Activated T-cell treated with anti-CD3 and anti-CD28 coated beads, Interleukin-2, amount 50 U/mL, for 24 hours (primary cell): ENCODE data around the gene DONSON.

Source experiments
- DNase-seq: peaks from one replicate; pipeline ENCODE4 v3.0.0-alpha.2; 2020
- H3K27ac Mint-ChIP-seq: 2 replicates; pipeline ENCODE4 v1.8.0; 2020; ENCODE audit warnings: mild to moderate bottlenecking, mixed read lengths
- H3K27me3 Mint-ChIP-seq: 2 replicates; pipeline ENCODE4 v1.8.0; 2020; ENCODE audit warnings: mixed read lengths
- H3K36me3 Mint-ChIP-seq: 2 replicates; pipeline ENCODE4 v1.8.0; 2020; ENCODE audit warnings: low read depth, mixed read lengths
- H3K4me1 Mint-ChIP-seq: 2 replicates; pipeline ENCODE4 v1.8.0; 2020; ENCODE audit warnings: low read depth, mixed read lengths
- H3K4me3 Mint-ChIP-seq: 2 replicates; pipeline ENCODE4 v1.8.0; 2020; ENCODE audit warnings: mild to moderate bottlenecking, moderate library complexity, mixed read lengths
- H3K9me3 Mint-ChIP-seq: 2 replicates; pipeline ENCODE4 v1.8.0; 2020; ENCODE audit warnings: mixed read lengths

The DONSON gene

DNA sequence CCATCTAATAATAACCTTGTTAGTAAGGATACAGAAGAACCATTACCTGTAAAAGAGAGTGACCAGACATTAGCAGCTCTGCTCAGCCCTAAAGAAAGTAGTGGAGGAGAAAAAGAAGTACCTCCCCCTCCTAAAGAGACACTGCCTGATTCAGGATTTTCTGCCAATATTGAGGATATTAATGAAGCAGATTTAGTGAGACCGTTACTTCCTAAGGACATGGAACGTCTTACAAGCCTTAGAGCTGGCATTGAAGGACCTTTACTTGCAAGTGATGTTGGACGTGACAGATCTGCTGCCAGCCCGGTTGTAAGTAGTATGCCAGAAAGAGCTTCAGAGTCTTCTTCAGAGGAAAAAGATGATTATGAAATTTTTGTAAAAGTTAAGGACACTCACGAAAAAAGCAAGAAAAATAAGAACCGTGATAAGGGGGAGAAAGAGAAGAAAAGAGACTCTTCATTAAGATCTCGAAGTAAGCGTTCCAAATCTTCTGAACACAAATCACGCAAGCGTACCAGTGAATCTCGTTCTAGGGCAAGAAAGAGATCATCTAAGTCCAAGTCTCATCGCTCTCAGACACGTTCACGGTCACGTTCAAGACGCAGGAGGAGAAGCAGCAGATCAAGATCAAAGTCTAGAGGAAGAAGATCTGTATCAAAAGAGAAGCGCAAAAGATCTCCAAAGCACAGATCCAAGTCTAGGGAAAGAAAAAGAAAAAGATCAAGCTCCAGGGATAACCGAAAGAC is 34.1 kb downstream of the DONSON start:
- DNase-seq = no peak
- no peaks in the 10 kb centered on the region for H3K9me3 Mint-ChIP-seq
- H3K4me1 Mint-ChIP-seq = peaks cover 68% of the 10 kb centered on the region
- H3K4me3 Mint-ChIP-seq = peak overlapping the region; percentile 58
- H3K27me3 Mint-ChIP-seq = no peaks in the 10 kb centered on the region
- H3K27ac Mint-ChIP-seq = peak overlapping the region; percentile 76
- peaks cover 97% of the 10 kb centered on the region for H3K36me3 Mint-ChIP-seq

DNA sequence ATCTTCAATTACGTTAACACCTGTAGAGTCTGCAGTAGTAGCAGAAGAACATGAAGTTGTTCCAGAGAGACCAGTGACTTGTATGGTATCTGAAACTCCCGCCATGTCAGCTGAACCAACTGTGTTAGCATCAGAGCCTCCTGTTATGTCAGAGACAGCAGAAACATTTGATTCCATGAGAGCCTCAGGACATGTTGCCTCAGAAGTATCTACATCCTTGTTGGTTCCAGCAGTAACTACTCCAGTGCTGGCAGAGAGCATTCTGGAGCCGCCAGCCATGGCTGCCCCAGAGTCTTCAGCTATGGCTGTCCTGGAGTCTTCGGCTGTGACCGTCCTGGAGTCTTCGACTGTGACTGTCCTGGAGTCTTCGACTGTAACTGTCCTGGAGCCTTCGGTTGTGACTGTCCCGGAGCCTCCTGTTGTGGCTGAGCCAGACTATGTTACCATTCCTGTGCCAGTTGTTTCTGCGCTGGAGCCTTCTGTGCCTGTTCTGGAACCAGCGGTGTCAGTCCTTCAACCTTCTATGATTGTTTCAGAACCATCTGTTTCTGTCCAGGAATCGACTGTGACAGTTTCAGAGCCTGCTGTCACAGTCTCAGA is 35.4 kb downstream of the DONSON start:
- Mint-ChIP-seq H3K4me1 (peaks cover 65% of the 10 kb centered on the region), H3K27me3 (no peaks in the 10 kb centered on the region), H3K4me3 (no peak overlapping the region), H3K27ac (peak overlapping the region; percentile 67), H3K9me3 (no peaks in the 10 kb centered on the region), H3K36me3 (peaks cover 97% of the 10 kb centered on the region)
- no peak for DNase-seq

DNA sequence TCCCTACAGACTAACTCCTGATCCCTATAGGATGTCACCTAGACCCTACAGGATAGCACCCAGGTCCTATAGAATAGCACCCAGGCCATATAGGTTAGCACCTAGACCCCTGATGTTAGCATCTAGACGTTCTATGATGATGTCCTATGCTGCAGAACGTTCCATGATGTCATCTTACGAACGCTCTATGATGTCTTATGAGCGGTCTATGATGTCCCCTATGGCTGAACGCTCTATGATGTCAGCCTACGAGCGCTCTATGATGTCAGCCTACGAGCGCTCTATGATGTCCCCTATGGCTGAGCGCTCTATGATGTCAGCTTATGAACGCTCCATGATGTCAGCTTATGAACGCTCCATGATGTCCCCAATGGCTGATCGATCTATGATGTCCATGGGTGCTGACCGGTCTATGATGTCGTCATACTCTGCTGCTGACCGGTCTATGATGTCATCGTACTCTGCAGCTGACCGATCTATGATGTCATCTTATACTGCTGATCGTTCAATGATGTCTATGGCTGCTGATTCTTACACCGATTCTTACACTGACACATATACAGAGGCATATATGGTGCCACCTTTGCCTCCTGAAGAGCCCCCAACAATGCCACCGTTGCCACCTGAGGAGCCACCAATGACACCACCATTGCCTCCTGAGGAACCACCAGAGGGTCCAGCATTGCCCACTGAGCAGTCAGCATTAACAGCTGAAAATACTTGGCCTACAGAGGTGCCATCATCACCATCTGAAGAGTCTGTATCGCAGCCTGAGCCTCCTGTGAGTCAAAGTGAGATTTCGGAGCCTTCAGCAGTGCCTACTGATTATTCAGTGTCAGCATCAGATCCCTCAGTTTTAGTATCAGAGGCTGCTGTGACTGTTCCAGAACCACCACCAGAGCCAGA is 36.1 kb downstream of the DONSON start:
- peaks cover 96% of the 10 kb centered on the region for H3K36me3 Mint-ChIP-seq
- H3K27ac Mint-ChIP-seq = peak overlapping the region; percentile 67
- H3K27me3 Mint-ChIP-seq = no peaks in the 10 kb centered on the region
- peaks cover 62% of the 10 kb centered on the region for H3K4me1 Mint-ChIP-seq
- no peaks in the 10 kb centered on the region for H3K9me3 Mint-ChIP-seq
- DNase-seq = no peak
- no peak overlapping the region for H3K4me3 Mint-ChIP-seq

DNA sequence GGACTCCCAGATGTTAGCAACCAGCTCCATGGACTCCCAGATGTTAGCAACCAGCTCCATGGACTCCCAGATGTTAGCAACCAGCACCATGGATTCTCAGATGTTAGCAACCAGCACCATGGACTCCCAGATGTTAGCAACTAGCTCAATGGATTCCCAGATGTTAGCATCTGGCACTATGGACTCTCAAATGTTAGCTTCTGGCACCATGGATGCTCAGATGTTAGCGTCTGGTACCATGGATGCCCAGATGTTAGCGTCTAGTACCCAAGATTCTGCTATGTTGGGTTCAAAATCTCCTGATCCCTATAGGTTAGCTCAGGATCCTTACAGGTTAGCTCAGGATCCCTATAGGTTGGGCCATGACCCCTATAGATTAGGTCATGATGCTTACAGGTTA is 36.8 kb downstream of the DONSON start:
- Mint-ChIP-seq H3K27ac (no peak overlapping the region), H3K4me1 (peaks cover 61% of the 10 kb centered on the region), H3K27me3 (no peaks in the 10 kb centered on the region), H3K4me3 (no peak overlapping the region), H3K9me3 (no peaks in the 10 kb centered on the region), H3K36me3 (peaks cover 96% of the 10 kb centered on the region)
- DNase-seq = no peak

DNA sequence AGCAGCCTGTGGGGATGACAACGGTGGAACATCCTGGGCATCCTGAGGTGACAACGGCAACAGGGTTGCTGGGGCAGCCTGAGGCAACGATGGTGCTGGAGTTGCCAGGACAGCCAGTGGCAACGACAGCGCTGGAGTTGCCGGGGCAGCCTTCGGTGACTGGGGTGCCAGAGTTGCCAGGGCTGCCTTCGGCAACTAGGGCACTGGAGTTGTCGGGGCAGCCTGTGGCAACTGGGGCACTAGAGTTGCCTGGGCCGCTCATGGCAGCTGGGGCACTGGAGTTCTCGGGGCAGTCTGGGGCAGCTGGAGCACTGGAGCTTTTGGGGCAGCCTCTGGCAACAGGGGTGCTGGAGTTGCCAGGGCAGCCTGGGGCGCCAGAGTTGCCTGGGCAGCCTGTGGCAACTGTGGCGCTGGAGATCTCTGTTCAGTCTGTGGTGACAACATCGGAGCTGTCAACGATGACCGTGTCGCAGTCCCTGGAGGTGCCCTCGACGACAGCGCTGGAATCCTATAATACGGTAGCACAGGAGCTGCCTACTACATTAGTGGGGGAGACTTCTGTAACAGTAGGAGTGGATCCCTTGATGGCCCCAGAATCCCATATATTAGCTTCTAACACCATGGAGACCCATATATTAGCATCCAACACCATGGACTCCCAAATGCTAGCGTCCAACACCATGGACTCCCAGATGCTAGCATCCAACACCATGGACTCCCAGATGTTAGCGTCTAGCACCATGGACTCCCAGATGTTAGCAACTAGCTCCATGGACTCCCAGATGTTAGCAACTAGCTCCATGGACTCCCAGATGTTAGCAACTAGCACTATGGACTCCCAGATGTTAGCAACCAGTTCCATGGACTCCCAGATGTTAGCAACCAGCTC is 37.5 kb downstream of the DONSON start:
- Mint-ChIP-seq H3K36me3 (peaks cover 94% of the 10 kb centered on the region), H3K4me3 (no peak overlapping the region), H3K27ac (peak overlapping the region; percentile 55)

DNA sequence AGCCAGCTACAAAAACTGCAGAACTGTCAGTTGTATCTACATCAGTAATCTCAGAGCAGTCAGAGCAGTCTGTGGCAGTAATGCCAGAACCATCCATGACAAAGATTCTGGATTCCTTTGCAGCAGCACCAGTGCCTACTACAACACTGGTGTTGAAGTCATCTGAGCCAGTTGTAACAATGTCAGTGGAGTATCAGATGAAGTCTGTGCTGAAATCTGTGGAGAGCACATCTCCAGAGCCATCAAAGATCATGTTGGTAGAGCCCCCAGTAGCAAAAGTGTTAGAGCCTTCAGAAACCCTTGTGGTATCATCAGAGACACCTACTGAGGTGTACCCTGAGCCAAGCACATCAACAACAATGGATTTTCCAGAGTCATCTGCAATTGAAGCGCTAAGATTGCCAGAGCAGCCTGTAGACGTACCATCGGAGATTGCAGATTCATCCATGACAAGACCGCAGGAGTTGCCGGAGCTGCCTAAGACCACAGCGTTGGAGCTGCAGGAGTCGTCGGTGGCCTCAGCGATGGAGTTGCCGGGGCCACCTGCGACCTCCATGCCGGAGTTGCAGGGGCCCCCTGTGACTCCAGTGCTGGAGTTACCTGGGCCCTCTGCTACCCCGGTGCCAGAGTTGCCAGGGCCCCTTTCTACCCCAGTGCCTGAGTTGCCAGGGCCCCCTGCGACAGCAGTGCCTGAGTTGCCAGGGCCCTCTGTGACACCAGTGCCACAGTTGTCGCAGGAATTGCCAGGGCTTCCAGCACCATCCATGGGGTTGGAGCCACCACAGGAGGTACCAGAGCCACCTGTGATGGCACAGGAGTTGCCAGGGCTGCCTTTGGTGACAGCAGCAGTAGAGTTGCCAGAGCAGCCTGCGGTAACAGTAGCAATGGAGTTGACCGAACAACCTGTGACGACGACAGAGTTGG is 38.4 kb downstream of the DONSON start:
- Mint-ChIP-seq H3K27ac (peak overlapping the region; percentile 22), H3K9me3 (no peaks in the 10 kb centered on the region), H3K4me3 (no peak overlapping the region), H3K36me3 (peaks cover 92% of the 10 kb centered on the region), H3K27me3 (no peaks in the 10 kb centered on the region), H3K4me1 (peaks cover 57% of the 10 kb centered on the region)
- DNase-seq = no peak

More for the DNA sequence above, 37.5 kb downstream of the DONSON start:
- Mint-ChIP-seq H3K9me3 (no peaks in the 10 kb centered on the region), H3K27me3 (no peaks in the 10 kb centered on the region), H3K4me1 (peaks cover 58% of the 10 kb centered on the region)
- DNase-seq = no peak

DNA sequence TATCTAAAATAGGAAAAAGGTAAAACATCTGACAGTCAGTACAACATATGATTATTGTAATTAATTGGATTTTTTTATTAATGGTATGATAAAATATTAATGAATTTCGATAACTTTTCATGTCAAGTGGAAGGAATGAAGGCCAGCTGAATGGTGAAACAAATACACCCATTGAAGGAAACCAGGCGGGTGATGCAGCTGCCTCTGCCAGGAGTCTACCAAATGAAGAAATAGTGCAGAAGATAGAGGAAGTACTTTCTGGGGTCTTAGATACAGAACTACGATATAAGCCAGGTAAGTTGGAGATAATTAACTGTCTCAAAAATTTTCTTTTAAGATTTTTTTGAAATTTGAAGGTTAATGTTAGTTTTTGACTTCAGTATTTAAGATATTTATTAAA is 42.4 kb downstream of the DONSON start:
- no peak for DNase-seq
- Mint-ChIP-seq H3K4me3 (peak overlapping the region; percentile 96), H3K27ac (peak overlapping the region; percentile 84), H3K36me3 (peaks cover 90% of the 10 kb centered on the region), H3K27me3 (no peaks in the 10 kb centered on the region), H3K4me1 (peaks cover 32% of the 10 kb centered on the region), H3K9me3 (no peaks in the 10 kb centered on the region)

DNA sequence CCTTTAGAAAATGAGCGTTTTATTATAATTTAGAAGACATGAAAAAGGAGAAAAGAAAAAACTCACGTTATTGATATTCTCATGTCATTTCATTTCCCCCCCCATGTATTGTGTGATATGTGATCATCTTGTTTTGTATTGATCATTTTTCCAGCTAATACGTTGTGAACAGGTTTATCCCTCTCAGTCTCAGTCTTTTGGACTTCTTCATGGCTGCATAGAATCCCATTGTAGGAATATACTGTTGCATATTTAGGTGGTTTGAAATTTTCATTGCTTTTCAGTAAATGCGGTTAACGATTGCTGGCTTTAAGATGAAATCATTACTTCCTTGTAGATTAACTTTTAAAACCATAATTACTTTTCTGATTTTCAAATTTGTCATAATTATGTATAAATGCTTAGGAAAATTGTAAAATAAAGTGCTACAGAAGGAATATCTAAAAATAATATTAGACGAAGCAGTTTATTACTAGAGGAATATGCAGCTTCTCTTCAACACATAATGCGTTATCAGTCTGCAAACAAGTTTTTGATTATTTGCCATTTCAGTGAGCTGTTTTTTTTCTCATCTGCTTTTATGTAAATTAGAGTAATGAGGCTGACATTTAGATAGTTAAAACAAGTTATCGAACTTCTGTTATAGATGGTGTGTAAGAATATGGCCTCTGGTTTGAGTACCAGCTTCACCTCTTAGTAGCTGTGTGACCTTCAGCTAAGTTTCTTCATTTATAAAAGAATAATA is 43.9 kb downstream of the DONSON start:
- peaks cover 88% of the 10 kb centered on the region for H3K36me3 Mint-ChIP-seq
- no peak for DNase-seq
- no peaks in the 10 kb centered on the region for H3K9me3 Mint-ChIP-seq
- H3K27me3 Mint-ChIP-seq = no peaks in the 10 kb centered on the region
- peak overlapping the region; percentile 100 for H3K27ac Mint-ChIP-seq
- peaks cover 38% of the 10 kb centered on the region for H3K4me1 Mint-ChIP-seq
- H3K4me3 Mint-ChIP-seq = peak overlapping the region; percentile 96

DNA sequence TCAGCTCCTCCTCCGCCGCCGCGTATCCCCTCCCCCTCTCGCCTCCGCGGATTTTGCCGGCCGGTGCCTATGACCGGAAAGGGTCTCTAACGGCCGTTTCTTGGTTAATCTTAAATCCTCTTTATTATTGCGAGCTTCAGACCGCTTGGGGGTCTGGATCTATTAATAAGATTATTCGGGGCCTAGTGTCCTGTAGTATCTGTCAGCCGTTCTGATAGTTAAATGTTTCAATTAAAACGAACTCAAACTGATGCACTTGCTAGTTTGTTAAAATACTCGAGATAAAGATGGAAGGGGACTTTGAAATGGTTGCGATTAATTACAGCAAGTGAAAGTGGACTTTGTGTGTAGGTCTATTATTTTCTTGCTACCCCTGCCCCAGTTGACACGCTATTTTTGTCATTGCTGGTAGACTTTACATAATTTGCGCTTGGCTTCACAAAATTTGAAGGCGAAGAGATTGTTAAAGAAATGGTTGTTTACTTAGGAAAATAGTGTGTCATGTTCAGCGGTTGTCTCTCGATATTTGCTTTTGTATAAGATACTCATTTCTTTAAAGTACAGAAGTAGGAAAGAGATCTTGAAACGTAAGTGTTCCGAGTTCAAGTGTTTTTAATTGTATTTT is 44.9 kb downstream of the DONSON start:
- DNase-seq = no peak
- H3K9me3 Mint-ChIP-seq = no peaks in the 10 kb centered on the region
- peaks cover 88% of the 10 kb centered on the region for H3K36me3 Mint-ChIP-seq
- H3K27me3 Mint-ChIP-seq = no peaks in the 10 kb centered on the region
- H3K4me3 Mint-ChIP-seq = peak overlapping the region; percentile 96
- peaks cover 43% of the 10 kb centered on the region for H3K4me1 Mint-ChIP-seq
- H3K27ac Mint-ChIP-seq = peak overlapping the region; percentile 100

DNA sequence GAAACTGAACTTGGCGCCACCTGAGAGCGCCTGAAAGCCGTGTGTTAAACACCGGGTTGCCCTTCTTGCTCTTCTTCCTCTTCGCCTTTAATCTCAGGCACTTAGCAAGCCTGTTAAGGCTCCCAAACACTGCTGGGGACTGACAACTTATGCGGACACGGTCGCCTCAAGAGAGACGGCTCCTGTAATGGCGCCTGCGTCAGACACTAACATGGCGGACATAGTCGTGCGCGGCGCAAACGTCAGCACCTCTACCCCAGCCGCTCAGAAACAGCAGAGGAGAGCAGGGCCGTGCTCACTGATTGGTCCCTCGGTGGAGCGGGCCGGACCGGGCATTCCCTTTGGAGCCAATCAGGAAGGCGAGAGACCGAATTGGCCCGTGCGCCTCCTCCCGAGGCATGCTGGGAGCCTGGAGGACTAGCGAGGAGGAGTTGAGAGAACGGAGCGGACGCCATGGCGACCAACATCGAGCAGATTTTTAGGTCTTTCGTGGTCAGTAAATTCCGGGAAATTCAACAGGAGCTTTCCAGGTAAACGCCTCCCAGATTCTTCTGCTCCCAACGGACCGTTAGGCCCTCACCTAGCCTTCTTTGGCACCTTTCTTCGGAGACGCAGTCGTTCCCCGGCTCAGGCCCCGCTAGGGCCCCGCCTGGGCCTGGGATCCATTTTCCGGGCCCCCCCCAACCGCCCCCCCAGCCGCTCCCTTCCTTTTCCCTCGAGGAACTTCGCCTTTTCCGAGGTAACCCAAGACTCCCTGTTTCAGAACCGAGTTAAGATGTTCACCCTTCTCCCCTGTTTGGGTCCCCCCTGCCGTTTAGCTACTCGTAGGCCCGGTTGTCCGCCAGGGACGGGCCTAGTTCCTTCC is 45.6 kb downstream of the DONSON start, which contains the start of gene SON:
TSS of gene SON (plus strand) at position 399 of the 865 bp plus-strand sequence. CDS start at position 454, 55 bp downstream.
- Mint-ChIP-seq H3K4me1 (peaks cover 36% of the 10 kb centered on the region), H3K27me3 (no peaks in the 10 kb centered on the region), H3K27ac (peak within 1 kb of the TSS; percentile 100), H3K36me3 (peaks cover 88% of the 10 kb centered on the region), H3K9me3 (no peaks in the 10 kb centered on the region), H3K4me3 (peak within 1 kb of the TSS; percentile 96)
- DNase-seq = peak; percentile 95

DNA sequence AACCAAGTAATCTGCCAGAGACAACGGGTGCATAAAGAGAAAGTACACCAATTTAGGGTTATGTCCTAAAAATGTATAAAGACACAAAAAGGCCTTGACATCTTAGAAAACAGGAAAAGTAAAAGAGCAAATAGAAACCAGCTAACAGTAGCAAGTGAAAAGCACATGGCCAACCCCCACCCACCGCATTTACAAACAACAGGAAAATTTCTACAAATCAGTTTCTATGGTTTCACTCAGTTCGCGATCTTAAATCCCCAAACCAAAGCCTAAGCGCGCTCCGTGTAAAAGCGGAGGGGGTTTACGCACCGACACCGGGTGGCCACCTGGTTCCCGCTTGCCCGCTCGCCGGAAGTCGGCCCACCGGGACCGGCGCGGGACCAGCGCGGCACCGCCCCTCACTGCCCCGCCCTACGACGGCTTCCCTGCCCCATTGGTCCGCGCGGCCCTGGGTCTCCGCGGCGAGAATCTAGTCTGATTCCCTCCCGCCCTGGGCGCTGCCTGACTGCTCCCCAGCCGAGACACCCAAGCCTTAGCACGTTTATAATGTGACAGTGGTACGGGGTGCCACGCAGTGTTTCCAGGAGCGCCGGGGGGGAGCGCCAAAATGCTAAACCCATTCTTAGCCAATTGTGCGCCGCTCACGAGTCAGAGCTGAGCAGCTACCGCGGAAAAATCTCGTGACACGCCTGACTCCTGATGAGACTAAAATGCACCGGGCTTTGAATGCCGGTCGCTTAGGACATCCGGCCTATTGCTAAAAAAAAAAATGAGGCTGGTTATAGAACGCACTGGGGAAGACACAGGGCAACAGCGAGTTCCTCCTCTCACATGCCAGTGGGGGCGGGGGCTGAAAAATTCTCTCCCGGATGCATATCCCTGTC is 46.5 kb downstream of the DONSON start, which contains the start of gene GART:
TSS of gene GART (minus strand) at position 362 of the 884 bp plus-strand sequence. CDS start 2,802 bp downstream, outside the sequence.
- H3K4me3 Mint-ChIP-seq = peak within 1 kb of the TSS; percentile 96
- H3K27me3 Mint-ChIP-seq = no peaks in the 10 kb centered on the region
- peaks cover 40% of the 10 kb centered on the region for H3K4me1 Mint-ChIP-seq
- no peaks in the 10 kb centered on the region for H3K9me3 Mint-ChIP-seq
- H3K36me3 Mint-ChIP-seq = peaks cover 89% of the 10 kb centered on the region
- peak; percentile 90 for DNase-seq
- peak within 1 kb of the TSS; percentile 100 for H3K27ac Mint-ChIP-seq
